IMR-90 (cell line): ENCODE data around the gene VEPH1. TPM values are rescaled to one million over a fixed set of nuclear protein-coding genes. Genes with fewer than 3 reads are reported as not detected.

ENCODE experiments used
- ATAC-seq: fragments of 200-7000 bp; cut with Tn5 transposase; 2 replicates; pipeline ENCODE4 v1.9.1; 2020; ENCODE audit warnings: low read depth, mild to moderate bottlenecking, moderate library complexity
- BruUV-seq: library from RNA; stranded (reverse); fragments of 400-500 nt; replicated peaks from 2 replicates; lab custom pipeline; 2021; lab: Mats Ljungman, UMichigan
- CTCF ChIA-PET: fragments of 300-600 bp; formaldehyde crosslinking; extraction: SDS; loops from one replicate; lab custom pipeline; 2021; ENCODE audit warnings: antibody characterized with exemption; lab: Yijun Ruan, JAX
- POLR2A ChIA-PET: fragments of 300-600 bp; sonication (Branson Sonifier 250); formaldehyde crosslinking; loops from one replicate; lab custom pipeline; 2022; ENCODE audit warnings: antibody characterized with exemption; ENCODE audit not compliant: unreplicated experiment; lab: Charles Lee
- DNase-seq: peaks from one replicate; pipeline ENCODE4 v3.0.0; 2013
- H2AFZ ChIP-seq: replicated peaks from 2 replicates; pipeline ENCODE3; 2013; ENCODE audit warnings: low read length, mild to moderate bottlenecking; ENCODE audit not compliant: poor library complexity
- H2AK5ac ChIP-seq: 2 replicates; pipeline ENCODE4 v1.6.1; 2013; ENCODE audit warnings: low read depth, low read length, inconsistent platforms
- H2AK9ac ChIP-seq: replicated peaks from 2 replicates; pipeline ENCODE3; 2013; ENCODE audit warnings: mild to moderate bottlenecking, low read depth, low read length, moderate library complexity; ENCODE audit not compliant: poor library complexity
- H2BK120ac ChIP-seq: 2 replicates; pipeline ENCODE4 v1.6.1; 2013; ENCODE audit warnings: low read depth, low read length, inconsistent platforms
- H2BK15ac ChIP-seq: 3 replicates; pipeline ENCODE4 v1.6.1; 2013; ENCODE audit warnings: low read depth, low read length, inconsistent platforms
- H2BK20ac ChIP-seq: 2 replicates; pipeline ENCODE4 v1.6.1; 2013; ENCODE audit warnings: low read depth, mild to moderate bottlenecking, inconsistent platforms, low read length, moderate library complexity
- H2BK5ac ChIP-seq: 2 replicates; pipeline ENCODE4 v1.6.1; 2013; ENCODE audit warnings: mild to moderate bottlenecking, low read depth, low read length, inconsistent platforms; ENCODE audit not compliant: poor library complexity, severe bottlenecking
- H3K14ac ChIP-seq: replicated peaks from 2 replicates; pipeline ENCODE4 v1.6.1; 2013; ENCODE audit warnings: low read depth, low read length, inconsistent platforms
- H3K18ac ChIP-seq: 2 replicates; pipeline ENCODE4 v1.6.1; 2013; ENCODE audit warnings: low read depth, low read length, control low read depth
- H3K23ac ChIP-seq: 2 replicates; pipeline ENCODE4 v1.6.1; 2013; ENCODE audit warnings: low read depth, low read length, inconsistent platforms
- H3K27ac ChIP-seq: 2 replicates; pipeline ENCODE4 v1.5.1; 2013; ENCODE audit warnings: mild to moderate bottlenecking, control low read depth, low read length; ENCODE audit not compliant: insufficient read depth
- H3K27me3 ChIP-seq: 2 replicates; pipeline ENCODE4 v1.6.1; 2013; ENCODE audit warnings: low read length; ENCODE audit not compliant: control insufficient read depth, insufficient read depth
- H3K36me3 ChIP-seq: 2 replicates; pipeline ENCODE4 v1.6.1; 2013; ENCODE audit warnings: low read length, mixed read lengths; ENCODE audit not compliant: control insufficient read depth, insufficient read depth
- H3K4ac ChIP-seq: 2 replicates; pipeline ENCODE4 v1.6.1; 2013; ENCODE audit warnings: low read depth, low read length, inconsistent platforms
- H3K4me1 ChIP-seq: 2 replicates; pipeline ENCODE4 v1.6.1; 2013; ENCODE audit warnings: low read length, mixed read lengths; ENCODE audit not compliant: control insufficient read depth, insufficient read depth
- H3K4me2 ChIP-seq: 2 replicates; pipeline ENCODE4 v1.6.1; 2013; ENCODE audit warnings: low read depth, mild to moderate bottlenecking, control low read depth, low read length, moderate library complexity
- H3K4me3 ChIP-seq: 2 replicates; pipeline ENCODE4 v1.5.1; 2013; ENCODE audit warnings: low read depth, mild to moderate bottlenecking, control low read depth, low read length, moderate library complexity; ENCODE audit not compliant: insufficient read depth
- H3K56ac ChIP-seq: 2 replicates; pipeline ENCODE4 v1.6.1; 2013; ENCODE audit warnings: low read length, inconsistent platforms; ENCODE audit not compliant: insufficient read depth; ENCODE audit errors: extremely low read depth
- H3K79me1 ChIP-seq, 2 experiments: 2 replicates each; pipeline ENCODE4 v1.6.1; 2013; ENCODE audit warnings: low read length in 2 of 2, inconsistent platforms in 1 of 2, low read depth in 1 of 2
- H3K9ac ChIP-seq: 2 replicates; pipeline ENCODE4 v1.6.1; 2013; ENCODE audit warnings: low read depth, low read length, control low read depth
- H3K9me1 ChIP-seq: 2 replicates; pipeline ENCODE4 v1.6.1; 2013; ENCODE audit warnings: low read length, inconsistent platforms; ENCODE audit not compliant: insufficient read depth
- H3K9me3 ChIP-seq: 2 replicates; pipeline ENCODE4 v1.6.1; 2013; ENCODE audit warnings: low read length; ENCODE audit not compliant: control insufficient read depth, insufficient read depth
- H4K20me1 ChIP-seq: 2 replicates; pipeline ENCODE4 v1.6.1; 2013; ENCODE audit warnings: low read length, inconsistent platforms; ENCODE audit not compliant: insufficient read depth
- H4K5ac ChIP-seq: 2 replicates; pipeline ENCODE4 v1.6.1; 2013; ENCODE audit warnings: mild to moderate bottlenecking, low read depth, low read length, control low read depth
- H4K8ac ChIP-seq, 2 experiments: 2 replicates each; pipeline ENCODE4 v1.6.1; 2013; ENCODE audit warnings: low read depth in 2 of 2, low read length in 2 of 2, control low read depth in 1 of 2, inconsistent platforms in 1 of 2
- H4K91ac ChIP-seq: 2 replicates; pipeline ENCODE4 v1.6.1; 2013; ENCODE audit warnings: low read depth, low read length, inconsistent platforms; ENCODE audit not compliant: insufficient read depth
- CEBPB ChIP-seq: IDR thresholded peaks from 2 replicates; pipeline ENCODE4 v1.6.1; 2012; ENCODE audit warnings: low read depth, low read length, improper control_type of control experiment
- MAZ ChIP-seq: IDR thresholded peaks from 2 replicates; pipeline ENCODE4 v1.6.1; 2012; ENCODE audit warnings: low read depth, mild to moderate bottlenecking, low read length, improper control_type of control experiment, moderate library complexity, borderline replicate concordance
- WGBS, 2 experiments: methylation state at CpG; one replicate each; pipeline versions ENCODE4 v1.1.5 to v1.1.7; 2013; ENCODE audit warnings: missing lambda C conversion rate in 2 of 2; ENCODE audit not compliant: insufficient read length in 1 of 2; ENCODE audit errors: extremely low coverage in 2 of 2; 5-methylcytosine and 5-hydroxymethylcytosine counted together
- dilution Hi-C: fragments of 300-500 bp; cut with HindIII; formaldehyde crosslinking; loops from one replicate; pipeline ENCODE4 v1.14.3; 2018; ENCODE audit warnings: low sequenced_read_pairs; ENCODE audit not compliant: unreplicated experiment
- in situ Hi-C: fragments of 300-500 bp; cut with MboI; formaldehyde crosslinking; loops from 3 replicates; pipeline ENCODE4 v1.14.3; 2019; ENCODE audit warnings: low sequenced_read_pairs, inconsistent platforms, mixed read lengths
- intact Hi-C: fragments of 100-400 bp; cut with micrococcal nuclease; formaldehyde crosslinking; loops from 2 replicates; pipeline ENCODE4 v1.10.0; 2022
- polyA plus RNA-seq, 3 experiments: library from polyadenylated mRNA; depleted of rRNA; stranded (reverse); fragments of >200 nt; gene quantifications; 2 replicates each; pipeline ENCODE4 v1.2.3, GENCODE V29; 2012; ENCODE audit warnings: low replicate concordance in 1 of 3
- total RNA-seq: library from RNA; depleted of rRNA; stranded (reverse); fragments of >200 nt; gene quantifications from 2 replicates; pipeline ENCODE4 v1.2.3, GENCODE V29; 2012

VEPH1 gene
- total and polyA plus RNA-seq, 2 of the 4 experiments (the other 2 are of a cell fraction) = 30.5 to 130 TPM

DNA sequence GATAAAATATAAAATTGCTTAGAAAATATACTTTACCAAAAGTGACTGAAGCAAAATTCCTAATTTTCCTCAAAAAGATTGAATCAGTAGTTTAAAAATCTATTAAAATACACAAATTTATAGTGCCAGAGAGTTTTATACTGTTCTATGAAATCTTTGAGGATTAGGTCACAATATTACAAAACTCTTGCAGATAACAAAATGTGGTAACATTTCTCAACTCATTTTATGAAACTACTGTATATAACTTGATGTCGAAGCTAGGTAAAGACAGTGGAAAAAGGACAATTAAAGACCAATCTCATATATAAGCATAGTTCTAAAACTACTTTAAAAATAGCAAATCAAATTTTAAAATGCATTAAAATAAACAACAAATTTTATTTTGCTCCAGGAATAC lies 15.9 kb downstream of the VEPH1 start:
- peak; percentile 57 for ATAC-seq
- H3K14ac ChIP-seq = no peak overlapping the region
- H3K4me3 ChIP-seq = no peak overlapping the region
- no peak overlapping the region for H3K27ac ChIP-seq
- no peaks in the 10 kb centered on the region for H4K20me1 ChIP-seq
- no peak overlapping the region for H2AK9ac ChIP-seq
- no peak overlapping the region for H3K23ac ChIP-seq
- no peaks in the 10 kb centered on the region for H3K9me3 ChIP-seq
- intact Hi-C loops = no loop called here
- no peaks in the 10 kb centered on the region; the same call in 1 of the 2 replicates for H3K36me3 ChIP-seq
- no peak overlapping the region for H2BK20ac ChIP-seq
- no peak overlapping the region for H3K18ac ChIP-seq
- no peak overlapping the region for H2AFZ ChIP-seq
- H3K9me1 ChIP-seq = peaks cover 5% of the 10 kb centered on the region; the same call in 1 of the 2 replicates
- H2BK5ac ChIP-seq = peak overlapping the region; percentile 83
- H3K56ac ChIP-seq = no peak overlapping the region
- H2AK5ac ChIP-seq = no peak overlapping the region
- dilution Hi-C loops = no loop called here
- H3K27me3 ChIP-seq = no peaks in the 10 kb centered on the region
- no peak overlapping the region for H3K4ac ChIP-seq
- no peak overlapping the region for H4K5ac ChIP-seq
- H4K8ac ChIP-seq = no peak overlapping the region
- CTCF ChIA-PET = no interaction called here
- H3K79me1 ChIP-seq = peaks cover under 1 to 17% of the 10 kb centered on the region in 2 experiments; a peak in 3 of 4 replicates
- no peak overlapping the region for H3K4me2 ChIP-seq
- in situ Hi-C loops = no loop called here
- H3K9ac ChIP-seq = no peak overlapping the region
- DNase-seq = peak; percentile 67
- H2BK120ac ChIP-seq = no peak overlapping the region
- no peaks in the 10 kb centered on the region; the same call in 1 of the 2 replicates for H3K4me1 ChIP-seq
- no CpG with 5 or more reads among the region's 1 CpG for WGBS, 2 experiments
- H4K91ac ChIP-seq = no peak overlapping the region
- no TSS peak for BruUV-seq
- no peak overlapping the region for H2BK15ac ChIP-seq
- TF ChIP-seq MAZ (no peak), CEBPB (peak; percentile 83)
- POLR2A ChIA-PET = no interaction called here
